Esophagus muscularis mucosa (tissue), 4 donors: ENCODE data around the gene NFE2.
"Not testable (repeated sequence)": the region's sequence is repeated elsewhere in the genome, so short reads cannot be mapped to it uniquely, and the experiment has no call there.

Experiments used
- CTCF ChIP-seq, 3 experiments: fragments of 200-600 bp in 2 of 3; fragments of 450-650 bp in 1 of 3; sonication (generic) in 2 of 3; IDR thresholded peaks; one replicate each; pipeline ENCODE4 v1.5.1; 2017 to 2019; ENCODE audit warnings: antibody characterized with exemption in 3 of 3, mild to moderate bottlenecking in 2 of 3, moderate library complexity in 1 of 3
- EP300 ChIP-seq: sonication (generic); formaldehyde crosslinking; IDR thresholded peaks from one replicate; pipeline ENCODE4 v1.6.1; 2017; ENCODE audit warnings: antibody characterized with exemption
- POLR2A ChIP-seq: fragments of 450-650 bp; IDR thresholded peaks from one replicate; pipeline ENCODE4 v1.6.1; 2017; ENCODE audit warnings: antibody characterized with exemption, moderate library complexity, mild to moderate bottlenecking, low read depth

DNA sequence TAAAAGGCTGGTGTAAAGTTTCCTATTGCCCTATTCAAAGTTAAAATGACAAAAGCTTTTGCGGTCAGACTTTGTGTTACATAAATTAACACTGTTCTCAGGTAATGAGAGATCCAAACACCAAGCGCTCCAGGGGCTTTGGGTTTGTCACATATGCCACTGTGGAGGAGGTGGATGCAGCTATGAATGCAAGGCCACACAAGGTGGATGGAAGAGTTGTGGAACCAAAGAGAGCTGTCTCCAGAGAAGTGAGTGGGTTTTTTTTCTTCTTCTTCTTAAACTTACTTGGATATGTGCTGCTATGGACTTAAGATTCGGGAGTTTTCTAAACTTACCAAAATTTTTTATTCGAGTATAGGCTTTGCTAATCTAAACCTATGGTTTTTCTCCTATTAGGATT, 19.1 kb downstream of the NFE2 start:
- TF ChIP-seq CTCF (IDR thresholded peaks at IDR 0.05); POLR2A; EP300: not testable (repeated sequence)
